HCT116 (cell line): ENCODE results near the gene SLC39A5. TPM values are rescaled to one million over a fixed set of nuclear protein-coding genes. Genes with fewer than 3 reads are reported as not detected.

Source experiments
- ATAC-seq: fragments of 200-7000 bp; cut with Tn5 transposase; 2 replicates; pipeline ENCODE4 v1.9.1; 2020; ENCODE audit warnings: mild to moderate bottlenecking, moderate library complexity
- BruUV-seq: library from RNA; stranded (reverse); fragments of 400-500 nt; replicated peaks from 2 replicates; lab custom pipeline; 2021; lab: Mats Ljungman, UMichigan
- CTCF ChIA-PET: fragments of 300-600 bp; sonication (Branson Sonifier 250); formaldehyde crosslinking; loops from one replicate; lab custom pipeline; 2021; ENCODE audit warnings: antibody characterized with exemption; lab: Charles Lee
- POLR2A ChIA-PET: fragments of 300-600, 350-600 bp; sonication (Branson Sonifier 250); formaldehyde crosslinking; loops from one replicate; lab custom pipeline; 2021; ENCODE audit warnings: antibody characterized with exemption; lab: Charles Lee
- RAD21 ChIA-PET, 2 experiments: fragments of 300-600 bp; sonication (Branson Sonifier 250); formaldehyde crosslinking; loops; one replicate each; lab custom pipeline; 2023; ENCODE audit warnings: low total read pairs in 2 of 2; ENCODE audit not compliant: uncharacterized antibody in 2 of 2, unreplicated experiment in 2 of 2, low non-redundant PET in 1 of 2; lab: Charles Lee
- DNase-seq: peaks from one replicate; pipeline ENCODE4 v3.0.0-alpha.2; 2010; ENCODE audit warnings: low read depth, low spot score
- H2AFZ ChIP-seq: fragments of 200-600 bp; shearing (Covaris generic), sonication (generic); 2 replicates; pipeline ENCODE4 v1.6.1; 2017; ENCODE audit warnings: low read depth, mixed run types, mixed read lengths, antibody characterized with exemption, low read length; ENCODE audit not compliant: poor library complexity, severe bottlenecking
- H3K27ac ChIP-seq: 2 replicates; pipeline ENCODE4 v1.5.1; 2012; ENCODE audit warnings: low read depth, low read length
- H3K27me3 ChIP-seq: fragments of 200-600 bp; sonication (generic); 2 replicates; pipeline ENCODE4 v1.6.1; 2016; ENCODE audit warnings: mixed run types, low read length, mixed read lengths; ENCODE audit not compliant: insufficient read depth
- H3K36me3 ChIP-seq, 2 experiments: fragments of 200-500 bp in 1 of 2; fragments of 200-600 bp in 1 of 2; sonication (Bioruptor generic) in 1 of 2; sonication (generic) in 1 of 2; 2 replicates each; pipeline versions ENCODE4 v1.5.1 to v1.6.1; 2014 to 2016; ENCODE audit warnings: low read length in 2 of 2, inconsistent platforms in 1 of 2, mixed read lengths in 1 of 2, mixed run types in 1 of 2; ENCODE audit not compliant: insufficient read depth in 2 of 2, control insufficient read depth in 1 of 2
- H3K4me1 ChIP-seq, 2 experiments: fragments of 200-600 bp in 1 of 2; sonication (generic) in 1 of 2; 2 replicates each; pipeline versions ENCODE4 v1.5.1 to v1.6.1; 2012 to 2017; ENCODE audit warnings: low read length in 2 of 2, inconsistent platforms in 1 of 2, mild to moderate bottlenecking in 1 of 2, mixed read lengths in 1 of 2, mixed run types in 1 of 2, moderate library complexity in 1 of 2; ENCODE audit not compliant: insufficient read depth in 2 of 2, control insufficient read depth in 1 of 2
- H3K4me2 ChIP-seq: fragments of 200-600 bp; sonication (generic); 2 replicates; pipeline ENCODE4 v1.6.1; 2017; ENCODE audit warnings: mixed run types, low read length, mixed read lengths
- H3K4me3 ChIP-seq, 2 experiments: fragments of 200-600 bp in 1 of 2; sonication (generic) in 1 of 2; replicated peaks in 1 of 2; 2 replicates each; pipeline ENCODE4 v1.5.1; 2011 to 2016; ENCODE audit warnings: low read length in 2 of 2, control low read depth in 1 of 2, low read depth in 1 of 2, mild to moderate bottlenecking in 1 of 2, mixed read lengths in 1 of 2, mixed run types in 1 of 2
- H3K79me2 ChIP-seq: fragments of 200-600 bp; sonication (generic); 2 replicates; pipeline ENCODE4 v1.6.1; 2017; ENCODE audit warnings: mild to moderate bottlenecking, mixed run types, low read length, moderate library complexity, mixed read lengths; ENCODE audit not compliant: insufficient read depth
- H3K9ac ChIP-seq: fragments of 200-600 bp; sonication (generic); 2 replicates; pipeline ENCODE4 v1.6.1; 2016; ENCODE audit warnings: low read length, mixed read lengths
- H3K9me2 ChIP-seq: fragments of 200-600 bp; sonication (generic), shearing (Covaris generic); 2 replicates; pipeline ENCODE4 v1.6.1; 2017; ENCODE audit warnings: mixed run types, mild to moderate bottlenecking, moderate library complexity; ENCODE audit not compliant: insufficient read depth
- H3K9me3 ChIP-seq, 2 experiments: fragments of 200-500 bp in 1 of 2; fragments of 200-600 bp in 1 of 2; sonication (Bioruptor generic) in 1 of 2; sonication (generic) in 1 of 2; 2 replicates each; pipeline ENCODE4 v1.6.1; 2014 to 2017; ENCODE audit warnings: low read length in 2 of 2, mixed read lengths in 2 of 2, inconsistent platforms in 1 of 2, low read depth in 1 of 2, mild to moderate bottlenecking in 1 of 2, mixed run types in 1 of 2, moderate library complexity in 1 of 2; ENCODE audit not compliant: control insufficient read depth in 1 of 2, insufficient read depth in 1 of 2
- H4K20me1 ChIP-seq: fragments of 200-600 bp; sonication (generic), shearing (Covaris generic); 2 replicates; pipeline ENCODE4 v1.6.1; 2017; ENCODE audit warnings: mixed run types, mild to moderate bottlenecking, moderate library complexity; ENCODE audit not compliant: insufficient read depth
- CTCF ChIP-seq, 3 experiments: fragments of 200-600 bp in 1 of 3; sonication (generic) in 1 of 3; IDR thresholded peaks in 2 of 3; conservative IDR thresholded peaks in 1 of 3; 2 replicates each; pipeline ENCODE4 v1.5.1; 2012 to 2017; ENCODE audit warnings: low read depth in 2 of 3, low read length in 2 of 3, antibody characterized with exemption in 1 of 3, borderline replicate concordance in 1 of 3, control low read depth in 1 of 3, mild to moderate bottlenecking in 1 of 3, mixed read lengths in 1 of 3, mixed run types in 1 of 3, moderate library complexity in 1 of 3; ENCODE audit not compliant: insufficient read depth in 1 of 3
- SP1 ChIP-seq: IDR thresholded peaks from 2 replicates; pipeline ENCODE4 v1.6.1; 2012; ENCODE audit warnings: low read depth
- intact Hi-C: fragments of 100-400 bp; cut with micrococcal nuclease; formaldehyde crosslinking; loops from 2 replicates; pipeline ENCODE4 v1.10.0; 2022
- total RNA-seq: library from RNA; stranded (reverse); gene quantifications from one replicate; pipeline ENCODE4 v1.2.1, GENCODE V29; 2021; ENCODE audit not compliant: unreplicated experiment

The SLC39A5 gene
- total RNA-seq, 1 experiment from 2014 or later: 0.66 TPM

GRCh38 chr12:56243731-56244181 is 13.9 kb downstream of the SLC39A5 start:
- peaks cover 39 to 49% of the 10 kb centered on the region in 2 experiments for H3K36me3 ChIP-seq
- no TSS peak for BruUV-seq

GRCh38 chr12:56244494-56244893 is 14.6 kb downstream of the SLC39A5 start:
- intact Hi-C loops: no loop called here
- no peaks in the 10 kb centered on the region for H3K4me1 ChIP-seq
- no peak overlapping the region for H3K9ac ChIP-seq
- no peaks in the 10 kb centered on the region for H4K20me1 ChIP-seq
- ChIA-PET POLR2A (no interaction called here), CTCF (no interaction called here), RAD21 (no interaction called here)
- H3K9me2 ChIP-seq: no peaks in the 10 kb centered on the region
- no peak overlapping the region for H3K4me2 ChIP-seq
- no TSS peak for BruUV-seq
- H3K4me3 ChIP-seq: no peak overlapping the region
- ATAC-seq: no peak
- peaks cover 44 to 54% of the 10 kb centered on the region in 2 experiments for H3K36me3 ChIP-seq
- no peak overlapping the region for H2AFZ ChIP-seq
- no peak for DNase-seq
- no peak overlapping the region for H3K27ac ChIP-seq
- no peaks in the 10 kb centered on the region for H3K79me2 ChIP-seq
- no peaks in the 10 kb centered on the region for H3K9me3 ChIP-seq
- no peak for TF ChIP-seq SP1
- H3K27me3 ChIP-seq: no peaks in the 10 kb centered on the region

More at GRCh38 chr12:56243731-56244181, 13.9 kb downstream of the SLC39A5 start:
- no peak for TF ChIP-seq CTCF (IDR thresholded peaks at IDR 0.05 in 2 of 3, conservative IDR thresholded peaks at IDR 0.05 in 1 of 3; ENCODE audit: borderline replicate concordance in 1 of 3, insufficient read depth in 1 of 3, low read depth in 2 of 3, low read length in 2 of 3)
- no peak for DNase-seq
- H3K9me2 ChIP-seq: no peaks in the 10 kb centered on the region
- ATAC-seq: no peak
- H3K9ac ChIP-seq: no peak overlapping the region
- H3K27ac ChIP-seq: no peak overlapping the region
- CTCF ChIA-PET: no interaction called here
- no peak overlapping the region for H3K4me2 ChIP-seq
- no peaks in the 10 kb centered on the region for H3K27me3 ChIP-seq
- H4K20me1 ChIP-seq: no peaks in the 10 kb centered on the region
- H3K4me3 ChIP-seq: no peak overlapping the region
- no peak overlapping the region for H2AFZ ChIP-seq
- no peaks in the 10 kb centered on the region for H3K4me1 ChIP-seq
- intact Hi-C loops: no loop called here
- POLR2A ChIA-PET: no interaction called here
- no peaks in the 10 kb centered on the region for H3K9me3 ChIP-seq
- H3K79me2 ChIP-seq: no peaks in the 10 kb centered on the region
- RAD21 ChIA-PET: no interaction called here
